H4 (cell line): ENCODE results near the gene APOA4. TPM values are rescaled to one million over a fixed set of nuclear protein-coding genes. Genes with fewer than 3 reads are reported as not detected.
A peak's percentile ranks its signal among the peaks of the same experiment; 100 is the strongest.

ENCODE experiments used
- DNase-seq: peaks from one replicate; pipeline ENCODE4 v3.0.0-alpha.2; 2015; ENCODE audit warnings: low spot score
- total RNA-seq: library from RNA; depleted of rRNA; stranded (reverse); fragments of >200 nt; shearing (Covaris generic); gene quantifications from 2 replicates; pipeline ENCODE4 v1.2.3, GENCODE V29; 2014; rRNA removed

APOA4 gene
- total RNA-seq, 1 experiment from 2014 or later = not detected

DNA sequence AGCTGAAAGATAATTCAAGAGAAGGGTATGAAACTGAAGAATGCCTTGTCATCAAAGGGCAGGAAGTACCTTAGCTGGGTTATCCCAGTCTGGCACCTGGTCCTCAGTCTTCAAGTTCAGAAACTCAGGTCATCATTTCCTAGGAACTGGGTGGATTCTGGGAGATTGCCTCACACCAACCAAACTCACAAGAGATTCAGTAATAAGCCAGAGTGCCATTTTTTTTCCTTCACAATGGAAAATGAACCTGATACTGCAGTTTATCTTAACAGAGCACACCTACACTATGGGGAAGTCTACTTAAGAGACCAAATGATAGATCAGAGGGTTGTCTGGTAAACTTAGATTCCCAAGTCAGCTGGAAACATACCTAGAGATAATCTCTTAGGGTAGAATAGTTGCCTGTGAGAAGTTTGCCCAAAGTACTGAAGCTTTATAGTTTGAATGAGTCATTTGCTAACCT lies 46.6 kb downstream of the APOA4 start:
- DNase-seq = no peak

DNA sequence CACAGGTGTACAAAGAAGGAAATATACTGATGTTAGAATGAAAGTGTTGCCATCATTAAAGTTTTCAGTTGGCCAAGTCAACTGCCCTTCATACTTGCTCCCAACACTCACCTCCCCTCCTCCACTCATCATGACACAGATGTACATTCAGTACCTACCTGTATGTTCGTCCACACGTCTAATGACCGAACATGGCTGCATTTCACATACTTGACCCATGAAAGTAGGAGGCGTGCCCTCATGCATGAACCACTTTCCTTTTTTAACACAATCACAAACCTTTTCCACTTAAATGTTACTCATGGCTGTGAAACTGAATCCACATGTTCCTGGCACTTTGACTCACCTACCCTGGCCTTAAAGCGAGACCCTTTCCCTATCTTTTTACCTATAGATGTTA lies 47.1 kb downstream of the APOA4 start:
- no peak for DNase-seq

DNA sequence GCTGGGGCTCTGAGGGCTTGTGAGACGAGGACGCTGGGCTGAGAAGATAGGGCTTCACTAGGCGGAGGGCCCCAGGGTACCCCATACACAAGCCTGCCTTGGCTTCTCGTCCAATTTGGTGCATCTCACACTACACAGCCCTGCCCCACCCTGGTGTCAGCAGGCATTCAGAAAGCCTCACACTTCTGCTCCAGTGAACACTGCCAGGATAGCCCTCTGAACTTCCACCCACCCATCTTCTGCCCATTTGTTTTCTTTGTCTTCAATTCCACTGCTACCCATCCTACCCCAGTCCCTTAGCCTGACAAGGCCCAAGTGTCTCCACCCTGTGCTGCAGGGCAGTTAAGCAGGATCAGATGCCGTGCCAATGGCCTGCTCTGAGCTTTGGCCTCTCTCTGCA lies 48.4 kb downstream of the APOA4 start:
- no peak for DNase-seq

DNA sequence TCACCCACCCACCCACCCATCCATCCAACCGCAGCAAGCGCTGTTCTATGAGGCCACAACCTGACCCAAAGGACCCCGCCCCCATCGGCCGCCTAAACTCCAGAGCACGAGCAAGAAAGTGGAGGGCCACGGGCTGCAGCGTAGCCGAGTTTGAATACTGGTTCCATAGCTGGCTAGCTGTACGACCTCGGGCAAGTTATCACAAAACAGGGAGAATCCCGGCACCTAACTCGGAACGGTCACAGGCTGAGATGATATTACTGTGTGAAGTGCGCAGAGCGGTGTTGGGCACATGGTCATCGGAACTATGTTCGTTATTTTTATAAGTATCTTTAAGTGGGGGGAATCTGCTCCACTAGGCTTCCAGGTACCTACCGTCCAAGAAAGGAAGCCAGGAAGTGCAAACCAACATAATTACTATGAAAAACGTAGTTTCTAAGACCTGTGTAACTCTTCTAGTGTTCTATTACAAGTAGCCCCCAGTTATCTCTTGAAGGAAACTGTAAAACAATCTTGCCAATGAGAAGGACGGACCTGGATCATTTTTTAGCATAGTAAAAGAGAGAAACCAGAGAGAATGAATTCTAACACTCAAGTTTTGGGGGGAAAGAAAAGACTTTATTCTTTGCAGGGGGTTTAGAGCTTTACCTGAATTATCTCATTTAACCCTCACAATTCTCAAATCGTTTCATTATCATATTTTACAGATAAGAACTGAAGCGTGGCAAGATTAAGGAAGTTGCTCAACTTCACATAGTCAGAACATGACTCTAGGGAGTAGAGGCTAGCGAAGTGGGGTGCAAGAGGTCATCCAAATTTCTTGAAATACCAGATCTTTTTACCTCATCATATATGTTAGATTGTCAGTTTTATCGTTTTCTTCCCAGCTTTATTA lies 49.7 kb downstream of the APOA4 start:
- DNase-seq = no peak

DNA sequence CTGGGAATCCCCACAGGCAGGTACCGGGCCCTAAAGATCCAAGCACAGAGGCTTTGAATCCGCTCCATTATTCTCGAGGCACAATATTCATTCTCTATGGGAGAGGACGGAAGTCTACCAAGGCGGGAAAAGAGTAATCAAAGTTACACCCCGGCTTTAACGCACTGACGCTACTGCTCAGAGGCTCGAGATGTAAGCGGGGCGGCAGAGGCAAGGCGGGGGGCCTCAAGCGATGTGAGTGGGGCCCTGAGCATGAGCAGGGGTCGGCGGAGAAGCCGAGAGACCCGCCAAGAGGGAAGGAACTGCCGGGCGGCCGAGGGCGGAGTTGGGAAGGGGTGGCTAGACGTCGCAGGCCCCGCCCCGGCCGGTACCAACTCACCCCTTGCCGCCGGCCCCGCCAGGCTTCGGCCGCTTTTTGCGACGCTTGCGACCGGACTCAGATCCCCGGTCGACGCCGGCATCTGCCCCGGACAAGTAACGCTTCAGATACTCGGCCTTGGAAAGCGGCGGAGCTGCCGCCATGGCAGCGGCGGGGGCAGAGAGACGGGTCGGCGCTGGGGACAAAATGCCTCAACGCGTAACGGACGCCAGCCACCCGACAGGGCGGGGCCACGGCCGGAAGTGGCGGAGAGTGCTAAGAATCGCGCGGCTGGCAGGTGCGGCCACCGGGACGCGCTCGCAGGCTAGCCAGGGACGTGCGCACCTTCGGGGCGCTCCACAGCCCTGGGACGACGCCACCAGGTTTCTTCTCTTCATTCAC lies 50.5 kb downstream of the APOA4 start, which contains the start of gene BUD13:
BUD13 (minus strand) TSS at position 545 of the 760 bp plus-strand sequence; CDS start at position 522, 23 bp downstream.
- peak; percentile 77 for DNase-seq

DNA sequence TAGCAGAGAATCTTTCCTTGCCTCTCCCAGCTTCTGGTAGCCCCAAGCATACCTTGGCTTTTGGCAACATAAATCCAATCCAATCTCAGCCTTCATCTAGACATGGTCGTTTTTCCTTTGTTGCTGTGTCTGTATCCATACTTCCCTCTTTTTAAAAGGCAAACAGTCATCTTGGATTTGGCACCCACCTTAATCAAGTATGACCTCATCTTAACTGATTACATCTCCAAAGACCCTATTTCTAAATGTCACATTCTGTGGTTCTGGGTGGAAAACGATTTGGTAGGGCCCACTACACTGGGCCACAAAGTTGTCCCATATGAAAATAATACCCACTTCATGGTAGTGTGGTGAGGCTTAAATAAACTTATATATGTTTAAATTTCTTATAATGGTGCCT lies 51.2 kb downstream of the APOA4 start:
- DNase-seq = no peak

Other genes starting within 250 kb of the APOA4 start
- 24.7 and 26.3 TPM in 2 replicates for gene BUD13, start 50.3 kb downstream of the APOA4 start, total RNA-seq
- 83.6 and 108 TPM in 2 replicates for gene ZPR1, start 35.3 kb downstream of the APOA4 start, total RNA-seq
- not detected in 2 replicates for gene APOA5, start 31.4 kb downstream of the APOA4 start, total RNA-seq
- gene APOC3, start 6.6 kb upstream of the APOA4 start, total RNA-seq = not detected in 2 replicates
- 0.54 TPM in 1 of 2 replicates, not detected in the other for gene APOA1, start 14.3 kb upstream of the APOA4 start, total RNA-seq